NCI-H748 (cell line): ENCODE results near the gene SLC1A7.
"Not testable (repeated sequence)": the region's sequence is repeated elsewhere in the genome, so short reads cannot be mapped to it uniquely, and the experiment has no call there.

Source experiments
- DNase-seq: peaks from one replicate; lab custom pipeline; 2025; ENCODE audit not compliant: unreplicated experiment; lab: John Stamatoyannopoulos, UW

Gene SLC1A7

DNA sequence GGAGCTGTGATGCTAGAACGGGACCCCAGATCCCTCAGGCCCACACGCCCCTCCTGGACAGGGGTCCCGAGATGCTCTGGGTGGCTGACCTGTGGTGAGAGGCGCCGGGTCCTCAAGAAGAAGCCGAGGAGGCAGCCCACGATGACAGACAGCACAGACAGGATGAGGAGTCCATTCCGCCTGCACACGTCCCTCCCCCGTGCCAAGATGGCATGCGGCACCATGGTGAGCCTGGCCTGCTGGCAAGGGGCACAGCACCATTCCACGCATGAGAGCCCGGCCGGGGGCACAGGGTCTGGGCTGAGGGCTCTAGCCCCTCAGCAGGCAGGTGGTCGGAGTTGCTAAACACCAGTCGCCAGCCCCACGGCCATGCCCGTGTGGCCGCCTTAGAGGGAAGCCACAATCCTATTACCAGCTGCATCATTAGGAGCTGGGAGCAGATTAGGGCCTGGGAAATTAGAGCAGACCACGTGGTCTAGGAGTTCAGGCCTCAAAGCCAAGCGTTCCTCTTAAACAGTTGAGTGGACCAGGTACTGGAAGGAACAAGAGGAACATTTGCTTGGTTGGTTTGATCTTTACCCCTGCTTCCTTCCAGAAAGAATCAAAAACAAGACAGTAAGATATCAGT, at the start of gene SLC1A7:
TSS of gene SLC1A7 (minus strand) at position 413 of the 628 bp plus-strand sequence. CDS start at position 224, 189 bp downstream.
- no peak for DNase-seq

DNA sequence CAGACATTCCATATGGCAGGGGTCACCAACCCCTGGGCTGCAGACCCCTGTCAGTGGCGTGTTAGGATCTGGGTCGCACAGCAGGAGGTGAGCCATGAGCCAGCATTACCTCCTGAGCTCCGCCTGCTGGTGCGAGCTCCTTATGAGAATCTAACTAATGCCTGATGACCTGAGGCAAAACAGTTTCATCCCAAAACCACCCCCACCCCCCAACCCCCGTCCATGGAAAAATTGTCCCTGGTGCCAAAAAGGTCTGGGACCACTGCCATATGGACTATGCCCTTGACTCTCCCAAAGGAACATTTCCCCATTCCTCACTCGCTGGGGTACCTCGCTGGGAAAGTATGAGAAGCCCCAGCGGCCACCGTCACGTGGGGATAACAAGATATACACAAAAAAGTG, 47.8 kb upstream of the SLC1A7 start:
- DNase-seq = no peak

DNA sequence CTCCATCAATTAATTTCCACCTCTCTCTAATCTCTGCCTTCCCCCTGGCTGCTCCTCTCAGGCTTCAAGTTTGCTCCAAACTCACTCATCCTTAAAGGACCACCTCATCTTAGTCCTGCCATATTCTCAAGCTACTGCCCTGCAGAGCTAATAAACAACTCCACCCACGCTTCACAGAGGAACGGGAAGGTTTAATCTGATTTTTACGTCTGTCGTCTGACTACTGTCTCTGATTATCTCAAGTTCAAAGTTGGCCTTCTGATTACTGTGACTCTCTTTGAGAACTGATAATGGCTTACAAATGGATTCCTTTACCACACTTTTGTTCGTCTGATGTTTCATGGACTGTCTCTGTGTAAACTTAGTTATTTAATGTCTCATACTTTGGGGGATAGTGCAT, 46.6 kb upstream of the SLC1A7 start:
- DNase-seq = no peak

DNA sequence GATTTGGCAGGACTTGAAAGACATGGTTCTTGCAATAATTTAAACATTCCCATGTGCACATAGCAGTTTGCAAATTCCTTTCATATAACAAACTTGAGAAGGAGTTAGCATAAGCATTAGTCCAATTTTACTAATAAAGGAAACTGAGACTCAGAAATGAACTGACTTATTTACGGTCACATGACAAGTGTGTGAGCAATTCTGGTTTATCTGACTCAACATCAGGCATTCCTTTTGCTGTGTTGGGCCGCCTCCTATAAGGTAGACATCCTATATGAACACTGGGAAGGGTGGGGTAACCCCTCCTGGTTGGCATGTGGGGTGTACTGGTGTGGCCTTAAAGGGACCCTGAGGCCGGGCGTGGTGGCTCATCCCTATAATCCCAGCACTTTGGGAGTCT, 45.7 kb upstream of the SLC1A7 start:
- no peak for DNase-seq

DNA sequence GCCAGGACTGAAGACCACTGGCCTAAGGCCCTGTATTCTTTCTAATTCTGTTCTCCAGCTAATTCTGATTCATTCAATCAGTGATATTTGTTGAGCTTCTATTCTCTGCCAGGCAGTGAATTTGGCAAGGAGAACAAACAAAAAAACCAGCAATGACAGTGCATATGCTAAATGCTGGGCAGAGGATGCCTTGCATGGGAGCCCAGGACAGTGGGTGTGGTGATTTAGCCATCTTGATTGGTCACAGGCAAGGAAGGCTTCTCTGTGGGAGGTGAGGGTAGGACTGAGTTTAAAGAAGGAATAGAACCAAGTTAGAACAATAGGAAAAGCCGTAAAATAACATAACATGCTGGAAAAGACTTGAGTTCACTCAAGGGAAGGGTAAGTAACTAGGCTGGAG, 45.0 kb upstream of the SLC1A7 start:
- DNase-seq = no peak

DNA sequence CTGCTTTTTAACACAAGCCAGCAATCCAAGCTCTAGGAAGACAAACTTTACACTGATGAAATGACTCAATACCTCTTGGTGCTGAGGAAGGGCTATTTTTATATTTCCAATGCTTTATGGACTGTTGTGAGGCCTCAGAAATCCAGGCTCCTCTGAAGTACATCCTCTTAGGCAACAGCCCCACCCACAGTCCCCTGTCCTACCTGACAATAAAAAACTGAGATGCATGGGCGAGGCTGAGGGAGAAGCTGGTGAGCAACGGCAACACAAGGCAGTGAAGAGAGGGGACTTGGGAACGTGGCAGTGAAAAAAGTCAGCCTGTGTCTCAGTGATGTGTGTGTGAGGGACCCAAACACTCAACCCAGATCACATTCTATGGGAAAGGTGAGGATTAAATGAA, 44.1 kb upstream of the SLC1A7 start:
- DNase-seq = no peak

DNA sequence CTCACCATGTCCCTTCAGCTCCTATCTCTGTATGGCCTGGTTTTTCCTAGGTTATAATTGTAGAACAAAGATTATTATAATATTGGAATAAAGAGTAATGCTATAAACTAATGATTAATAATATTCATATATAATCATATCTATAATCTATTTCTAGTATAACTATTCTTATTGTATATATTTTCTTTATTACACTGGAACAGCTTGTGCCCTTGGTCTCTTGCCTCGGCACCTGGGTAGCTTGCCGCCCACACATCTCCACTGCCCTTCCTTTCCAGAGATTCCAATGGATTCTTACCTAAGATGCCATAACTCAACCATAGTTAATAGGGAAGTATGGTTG, 43.5 kb upstream of the SLC1A7 start:
- not testable (repeated sequence) for DNase-seq

DNA sequence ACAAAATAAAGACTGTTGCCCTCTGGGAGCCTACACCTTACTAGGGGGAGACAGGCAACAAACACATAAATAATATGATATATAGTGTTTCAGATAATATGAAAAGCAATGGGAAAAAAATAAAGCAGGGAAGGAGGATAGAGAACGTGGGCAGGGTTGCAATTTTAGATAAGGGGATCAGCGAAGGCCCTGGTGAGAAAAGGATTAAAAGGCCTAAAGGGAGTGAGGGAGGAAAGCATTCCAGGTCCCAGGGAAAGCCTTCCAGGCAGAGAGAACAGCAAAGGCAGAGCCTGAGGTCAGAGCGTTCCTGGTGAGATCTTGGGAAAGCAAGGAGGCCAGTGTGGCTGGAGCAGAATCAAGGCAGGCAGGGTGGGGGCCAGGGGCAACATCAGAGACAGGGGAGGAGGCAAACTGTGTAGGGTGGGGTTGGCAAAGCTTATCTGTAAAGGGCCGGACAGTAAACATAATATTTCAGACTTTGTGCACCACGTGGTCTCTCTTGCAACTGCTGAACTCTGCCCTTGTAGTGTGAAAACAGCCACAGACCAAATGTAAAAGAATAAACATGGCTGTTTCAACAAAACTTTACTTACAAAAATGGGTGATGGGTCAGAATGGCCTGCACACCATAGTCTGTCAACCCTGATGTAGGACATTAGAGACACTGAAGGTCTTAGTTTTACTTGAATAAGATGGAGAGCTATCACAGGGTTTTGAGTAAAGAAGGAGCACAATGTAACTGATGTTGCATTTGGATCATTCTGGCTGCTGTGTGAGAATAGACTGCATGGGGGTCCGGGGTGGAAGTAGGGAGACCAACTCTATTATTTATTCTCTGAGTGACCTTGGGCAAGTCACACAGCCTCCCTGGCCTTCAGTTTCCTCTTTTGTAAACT, 40.9 kb upstream of the SLC1A7 start:
- no peak for DNase-seq

DNA sequence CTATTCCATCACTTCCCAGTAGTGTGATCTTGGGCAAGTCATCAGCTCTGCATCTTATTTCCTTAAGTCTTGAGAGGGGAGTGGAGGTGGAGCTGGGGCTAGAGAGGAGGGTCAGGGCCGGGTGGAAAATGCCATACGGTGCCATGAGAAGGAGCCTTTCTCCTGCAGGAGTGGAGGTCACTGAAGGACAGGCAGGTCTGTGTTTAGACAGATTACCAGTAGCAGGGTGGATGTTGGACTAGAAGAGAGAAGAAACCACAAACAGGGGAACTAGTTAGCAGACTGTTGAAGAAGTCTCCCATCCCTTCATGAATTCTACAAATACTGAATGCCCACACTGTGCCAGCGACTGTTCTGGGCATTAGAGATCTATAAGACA, 40.3 kb upstream of the SLC1A7 start:
- no peak for DNase-seq

DNA sequence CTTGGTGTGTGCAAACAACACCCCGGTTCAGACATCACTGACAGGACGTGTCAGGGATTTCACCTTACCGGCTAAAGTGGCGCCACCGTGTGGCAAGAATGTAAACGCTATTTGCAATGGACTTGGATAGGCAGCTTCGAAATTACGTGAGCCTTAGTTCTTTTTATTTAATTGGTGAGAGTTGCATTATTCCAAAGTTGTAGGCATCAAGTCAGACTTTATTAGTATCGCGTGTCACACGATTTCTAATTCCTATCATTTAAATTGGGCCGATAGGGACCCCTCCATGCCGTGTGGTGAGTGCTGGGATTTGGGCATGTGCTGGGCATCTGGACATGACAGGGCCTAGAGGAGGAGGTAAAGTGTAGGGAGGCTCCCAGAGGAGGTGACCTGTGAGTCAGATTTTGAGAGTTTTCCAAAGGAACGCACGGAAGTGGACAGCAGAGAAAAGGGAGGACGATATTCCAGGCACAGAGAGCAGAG, 39.7 kb upstream of the SLC1A7 start:
- peak; percentile 75 for DNase-seq

DNA sequence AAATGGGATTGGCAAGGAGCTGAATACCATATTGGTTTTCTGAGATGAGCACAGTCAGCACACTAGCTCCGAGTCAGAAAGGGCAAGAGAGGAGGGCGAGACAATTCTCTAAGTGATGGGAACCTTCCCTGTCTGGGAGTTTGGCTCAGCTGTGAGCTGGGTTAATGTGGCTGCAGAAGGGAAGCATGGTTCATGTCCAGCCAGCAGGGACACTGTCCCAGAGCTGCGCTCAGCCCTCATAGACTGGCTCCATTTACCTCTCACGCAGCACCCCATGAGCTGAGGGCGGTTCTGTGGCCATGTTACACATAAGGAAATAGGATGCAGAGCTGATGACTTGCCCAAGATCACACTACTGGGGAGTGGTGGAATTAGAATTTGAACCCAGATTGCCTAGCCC, 38.5 kb upstream of the SLC1A7 start:
- DNase-seq = no peak

DNA sequence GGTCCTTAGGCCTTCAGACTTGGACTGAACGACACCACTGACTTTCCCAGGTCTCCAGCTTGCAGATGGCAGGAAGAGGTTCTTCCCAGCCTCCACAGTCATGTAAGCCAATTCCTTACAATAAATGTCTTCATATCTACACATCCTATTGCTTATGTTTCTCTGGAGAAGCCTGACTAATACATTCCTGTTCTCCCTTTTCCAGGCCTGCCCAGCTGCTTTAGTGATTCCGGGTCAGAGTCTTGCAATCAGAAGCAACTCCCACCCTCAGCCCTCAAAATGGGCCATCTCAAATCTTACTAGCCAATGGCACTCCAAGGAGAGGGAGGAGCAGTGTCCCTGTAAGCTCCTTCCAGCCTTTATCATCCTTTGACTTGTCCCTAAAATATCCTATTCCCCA, 37.8 kb upstream of the SLC1A7 start:
- DNase-seq = no peak

DNA sequence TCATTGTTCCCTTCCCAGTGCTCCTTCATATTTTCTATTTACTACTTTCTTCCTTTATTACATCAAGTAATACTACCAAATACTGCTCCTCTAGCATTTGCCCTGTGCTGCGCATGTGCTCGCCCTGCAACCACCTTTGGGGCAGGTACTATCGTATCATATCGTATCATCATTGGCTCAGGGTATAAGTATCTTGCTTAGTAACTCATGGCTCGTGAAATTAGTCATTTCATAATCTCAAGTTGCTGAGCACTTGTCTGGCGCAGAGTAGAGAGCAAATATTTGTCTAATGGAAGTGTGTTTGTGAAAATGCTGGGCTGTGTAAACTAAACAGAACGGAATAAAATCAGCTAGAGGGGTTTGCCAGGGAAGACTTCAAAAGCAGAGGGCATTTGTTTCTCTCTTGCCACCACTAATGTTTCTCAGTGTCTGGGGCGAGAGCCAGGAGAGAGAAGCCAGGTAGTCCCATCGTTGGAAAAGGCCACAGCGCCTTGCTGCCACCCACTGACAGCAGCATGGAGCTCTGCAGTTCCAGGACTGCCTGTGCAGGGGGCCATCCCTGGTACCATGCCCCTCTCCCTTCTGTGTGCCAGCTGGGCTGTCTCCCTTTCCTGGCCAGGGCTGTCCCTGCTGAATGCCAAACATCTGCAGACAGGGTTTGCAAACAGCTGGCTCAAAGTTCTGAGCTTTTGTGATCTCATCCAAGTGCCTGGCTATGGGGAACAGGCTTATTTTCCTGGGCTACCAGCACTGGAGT, 34.2 kb upstream of the SLC1A7 start:
- peak; percentile 62 for DNase-seq

DNA sequence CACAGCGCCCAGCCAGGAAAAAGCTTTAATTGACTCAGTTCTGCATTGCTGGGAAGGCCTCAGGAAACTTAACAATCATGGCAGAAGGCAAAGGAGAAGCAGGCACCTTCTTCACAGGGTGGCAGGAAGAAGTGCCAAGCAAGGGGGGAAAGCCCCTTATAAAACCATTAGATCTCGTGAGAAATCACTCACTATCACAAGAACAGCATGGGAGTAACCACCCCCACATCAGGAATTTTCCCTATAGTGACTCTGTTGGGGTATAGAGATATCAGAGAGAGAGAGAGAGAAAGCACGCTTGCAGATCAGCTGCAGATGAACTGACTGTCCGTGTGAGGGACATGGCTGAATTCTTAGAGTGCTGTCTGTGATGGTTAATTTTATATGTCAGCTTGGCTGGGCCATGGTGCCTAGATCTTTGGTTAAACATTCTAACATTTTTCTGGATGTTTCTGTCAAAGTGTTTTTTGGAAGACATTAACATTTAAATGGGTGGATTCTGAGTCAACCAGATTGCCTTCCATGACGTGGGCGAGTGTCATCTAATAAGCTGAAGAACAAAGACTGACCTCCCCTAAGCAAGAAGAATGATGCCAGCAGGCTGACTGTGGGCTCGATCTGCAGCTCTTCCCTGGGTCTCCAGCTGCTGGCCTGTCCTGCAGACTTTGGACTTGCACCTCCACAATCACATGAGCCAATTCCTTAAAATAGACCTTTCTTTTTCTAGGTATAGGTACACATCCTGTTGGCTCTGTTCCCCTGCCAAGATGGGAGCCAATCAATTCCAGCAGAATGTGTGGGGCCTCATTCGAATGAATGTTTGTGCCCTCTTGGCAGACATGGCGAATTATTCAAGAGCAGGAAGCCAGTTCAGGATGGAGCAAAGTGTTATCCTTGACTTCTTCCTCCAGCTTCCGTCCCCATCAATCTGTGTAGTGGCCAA, 32.8 kb upstream of the SLC1A7 start:
- no peak for DNase-seq

DNA sequence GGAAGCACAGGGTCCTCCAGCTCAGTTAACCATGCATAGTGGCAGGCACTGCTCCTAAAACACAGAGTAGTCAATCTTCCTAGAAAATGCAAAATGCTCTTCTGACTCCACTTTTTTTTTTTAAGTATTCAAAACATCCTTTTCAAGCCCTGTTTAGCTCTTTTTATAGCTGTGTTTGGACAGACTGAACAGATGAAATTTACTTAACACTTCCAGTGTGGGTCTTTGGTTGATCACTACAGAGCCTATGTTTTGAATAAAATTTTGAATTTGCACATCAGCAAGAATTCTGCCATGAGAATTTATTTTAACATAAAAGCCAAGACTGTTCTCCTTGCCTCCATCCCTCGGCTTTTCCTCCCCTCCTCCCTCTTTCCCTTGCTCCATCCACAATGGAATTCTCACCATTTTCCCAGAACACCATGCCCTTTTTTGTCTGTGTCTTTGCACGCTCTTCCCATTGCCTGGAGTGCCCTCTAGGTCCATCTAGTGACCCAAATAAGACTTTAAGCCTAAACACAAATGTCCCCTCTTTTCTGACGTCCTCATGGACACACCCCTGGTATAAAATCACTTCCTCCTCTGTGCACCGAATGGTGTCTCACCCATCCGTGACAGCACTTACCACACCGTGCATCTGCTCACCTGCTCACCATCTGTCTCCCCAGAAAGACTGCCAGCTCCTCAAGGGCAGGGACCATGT, 30.1 kb upstream of the SLC1A7 start:
- peak; percentile 51 for DNase-seq

DNA sequence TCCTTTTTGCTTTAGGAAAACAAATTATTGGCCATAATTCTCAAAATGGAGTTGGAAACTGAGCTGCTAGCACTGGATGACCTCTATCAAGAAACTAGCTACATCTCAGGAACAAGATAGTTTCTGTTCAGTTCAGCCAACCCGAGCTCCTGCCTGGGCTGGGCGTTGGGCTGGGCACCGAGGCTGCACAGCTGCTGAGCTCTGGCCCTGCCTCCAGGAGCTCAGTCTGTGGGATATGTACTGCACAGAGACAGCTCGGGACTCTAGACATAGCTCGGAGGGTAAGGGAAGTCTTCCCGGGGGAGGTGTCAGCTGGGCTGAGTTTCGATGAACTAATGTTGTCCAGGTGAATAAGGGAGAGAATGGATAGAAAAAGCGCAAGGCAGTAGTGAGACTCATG, 24.5 kb upstream of the SLC1A7 start:
- DNase-seq = no peak

DNA sequence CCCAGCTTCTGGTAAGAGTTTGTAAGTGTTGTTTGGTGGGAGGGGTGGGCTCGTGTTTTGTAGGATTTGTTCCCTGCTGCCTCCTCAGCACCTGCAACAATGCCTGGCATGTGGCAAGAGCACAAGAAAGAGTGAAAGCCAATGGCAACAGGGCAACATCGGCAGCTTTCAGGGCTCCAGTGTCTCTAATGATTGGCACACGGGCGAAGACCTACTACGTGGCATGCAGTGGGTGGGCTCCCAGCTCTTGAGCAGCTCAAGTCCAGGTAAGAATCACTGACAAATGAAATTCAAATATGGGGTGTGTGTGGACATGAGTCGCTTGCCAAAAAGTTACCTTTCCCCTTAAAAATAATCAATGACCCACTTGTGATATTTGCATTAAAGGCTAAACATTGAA, 23.9 kb upstream of the SLC1A7 start:
- DNase-seq = no peak

DNA sequence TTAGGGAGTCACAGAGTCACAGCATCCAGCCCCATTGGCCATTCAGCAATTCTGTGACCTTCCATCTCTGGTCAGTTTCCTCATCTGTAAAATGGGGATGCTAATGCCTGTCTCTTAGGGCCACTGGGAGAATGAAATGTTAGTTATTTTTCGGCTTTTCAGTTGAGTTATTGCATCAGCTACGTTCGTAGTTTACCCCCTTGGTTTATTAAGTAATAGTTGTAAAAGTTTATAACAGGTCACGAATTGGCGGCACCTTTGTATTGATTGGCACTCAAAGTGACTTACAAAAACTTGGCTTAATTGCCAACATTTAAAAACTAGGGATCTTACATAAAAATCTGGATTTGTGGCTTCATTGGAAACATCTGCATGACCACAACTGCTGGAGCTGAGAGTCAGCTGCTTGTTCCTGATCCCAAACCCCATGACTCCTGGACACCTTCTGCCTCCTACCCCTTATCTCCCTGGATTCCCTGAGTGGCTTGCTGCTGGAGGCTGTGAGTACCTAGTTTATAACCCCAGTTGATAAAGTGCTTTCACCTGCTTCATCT, 23.0 kb upstream of the SLC1A7 start:
- DNase-seq = no peak

DNA sequence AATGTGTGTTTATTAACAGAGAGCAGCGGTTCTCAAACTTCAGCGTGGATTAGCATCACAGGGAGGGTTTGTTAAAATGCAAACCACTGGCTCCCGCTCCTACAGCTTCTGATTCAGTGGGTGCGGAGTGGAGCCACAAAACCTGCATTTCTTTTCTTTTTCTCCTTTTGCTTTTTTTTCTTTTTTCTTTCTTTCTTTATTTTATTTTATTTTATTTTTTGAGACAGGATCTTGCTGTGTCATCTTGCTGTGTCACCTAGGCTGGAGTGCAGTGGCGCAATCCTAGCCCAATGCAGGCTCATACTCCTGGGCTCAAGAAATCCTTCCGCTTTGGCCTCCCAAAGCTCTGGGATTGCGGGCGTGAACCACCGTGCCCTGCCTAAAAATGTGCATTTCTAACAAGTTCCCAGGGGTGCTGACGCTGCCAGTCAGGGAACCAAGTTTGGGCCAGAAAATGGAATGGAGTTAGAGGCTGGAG, 20.9 kb upstream of the SLC1A7 start:
- no peak for DNase-seq

DNA sequence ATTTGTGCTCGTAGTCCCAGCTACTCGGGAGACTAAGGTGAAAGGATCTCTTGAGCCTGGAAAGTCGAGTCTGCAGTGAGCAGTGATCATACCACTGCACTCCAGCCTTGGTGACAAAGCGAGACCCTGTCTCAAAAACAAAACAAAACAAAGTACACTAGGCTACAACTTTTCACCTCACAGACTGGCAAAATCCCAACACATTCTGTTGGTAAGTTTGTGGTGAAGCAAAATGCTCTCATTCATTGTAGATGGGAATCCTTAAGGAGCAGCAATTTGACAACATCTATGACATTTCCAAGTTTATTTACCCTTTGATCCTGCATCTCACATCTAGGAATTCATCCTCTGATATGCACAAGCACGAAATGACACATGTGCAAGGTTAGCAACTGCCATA, 20.2 kb upstream of the SLC1A7 start:
- DNase-seq = no peak
